ENCODE measurements around the gene SERINC4.
"Not testable (repeated sequence)": the region's sequence is repeated elsewhere in the genome, so short reads cannot be mapped to it uniquely, and the experiment has no call there.

Gene SERINC4

DNA sequence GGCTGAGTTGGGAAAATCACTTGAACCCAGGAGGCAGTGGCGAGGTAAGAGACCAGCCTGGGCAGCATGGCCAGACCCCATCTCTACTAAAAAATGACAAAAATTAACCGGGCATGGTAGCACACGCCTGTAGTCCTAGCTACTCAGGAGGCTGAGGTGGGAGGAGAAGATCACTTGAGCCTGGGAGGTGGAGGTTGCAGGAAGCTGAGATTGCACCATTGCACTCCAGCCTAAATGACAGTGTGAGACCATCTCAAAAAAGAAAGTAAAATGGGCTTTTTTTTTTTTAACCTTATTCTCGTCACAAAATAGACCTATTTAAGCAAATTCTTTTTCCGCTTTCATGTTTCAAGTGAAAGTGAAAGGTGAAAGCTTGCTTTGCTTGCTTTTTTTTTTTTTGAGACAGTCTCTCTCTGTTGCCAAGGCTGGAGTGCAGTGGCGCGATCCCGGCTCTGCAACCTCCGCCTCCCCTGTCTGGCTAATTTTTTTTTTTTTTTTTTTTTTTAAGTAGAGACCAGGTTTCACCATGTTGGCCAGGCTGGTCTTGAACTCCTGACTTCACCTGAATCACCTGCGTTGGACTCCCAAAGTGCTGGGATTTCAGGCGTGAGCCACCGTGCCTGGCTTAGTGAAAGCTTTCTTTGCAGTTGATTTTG is 50.2 kb downstream of the SERINC4 start:
- DNase-seq (ENCODE audit: low read depth) = no peak

GRCh38 chr15:43748376-43748775 is 51.6 kb downstream of the SERINC4 start:
- DNase-seq (ENCODE audit: low read depth) = no peak

- not testable (repeated sequence) for DNase-seq (ENCODE audit: low read depth)
Measured at GRCh38 chr15:43746903-43747309, 53.1 kb downstream of the SERINC4 start.

DNA sequence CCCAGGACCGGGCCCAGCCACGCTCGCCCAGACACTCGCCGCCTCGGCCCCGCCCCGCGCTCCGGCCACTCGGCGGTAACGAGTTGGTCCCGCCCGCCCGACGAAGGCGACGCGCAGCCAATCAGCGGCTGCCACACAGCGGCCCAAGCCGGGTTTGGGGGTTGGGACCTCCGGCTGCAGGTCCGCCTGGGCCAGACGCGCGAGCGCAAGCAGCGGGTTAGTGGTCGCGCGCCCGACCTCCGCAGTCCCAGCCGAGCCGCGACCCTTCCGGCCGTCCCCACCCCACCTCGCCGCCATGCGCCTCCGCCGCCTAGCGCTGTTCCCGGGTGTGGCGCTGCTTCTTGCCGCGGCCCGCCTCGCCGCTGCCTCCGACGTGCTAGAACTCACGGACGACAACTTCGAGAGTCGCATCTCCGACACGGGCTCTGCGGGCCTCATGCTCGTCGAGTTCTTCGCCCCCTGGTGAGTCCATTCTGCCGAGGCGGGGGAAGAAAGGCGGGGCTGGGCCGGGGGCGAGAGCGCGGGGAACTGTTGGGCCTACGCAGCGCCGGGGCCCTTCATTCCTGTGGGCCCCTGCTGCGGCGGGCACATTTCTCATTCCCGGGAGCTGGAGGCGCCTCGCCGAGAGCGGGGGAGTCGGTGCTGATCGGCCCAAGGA is 53.6 kb downstream of the SERINC4 start, which contains the start of gene PDIA3:
Gene PDIA3 (plus strand): TSS at position 194 of the 658 bp plus-strand sequence. CDS start 102 bp downstream, at position 296.
- DNase-seq (ENCODE audit: low read depth) = peak; percentile 22

Data from non-pigmented ciliary epithelial cell (primary cell).